Stimulated activated naive CD8-positive, alpha-beta T cell treated with anti-CD3 and anti-CD28 coated beads, Interleukin-15, Interleukin-2, amounts not matched to agents 100 U/mL and 50 U/mL, for 24 hours (primary cell): ENCODE measurements around the gene LAMB3.
A peak's percentile ranks its signal among the peaks of the same experiment; 100 is the strongest.

Experiments used
- ATAC-seq: fragments of 150-1000 bp; cut with Tn5 transposase; one replicate; pipeline ENCODE4 v1.10.0; 2021
- DNase-seq: peaks from one replicate; pipeline ENCODE4 v3.0.0; 2021

Gene LAMB3

GRCh38 chr1:209633335-209633997 is 18.8 kb downstream of the LAMB3 start:
- ATAC-seq, result no peak
- DNase-seq, result no peak

- DNase-seq (no peak), ATAC-seq (no peak)
Observed at GRCh38 chr1:209630383-209631225, 21.6 kb downstream of the LAMB3 start.

GRCh38 chr1:209629621-209630382 is 22.4 kb downstream of the LAMB3 start:
- no peak for DNase-seq
- no peak for ATAC-seq

DNA sequence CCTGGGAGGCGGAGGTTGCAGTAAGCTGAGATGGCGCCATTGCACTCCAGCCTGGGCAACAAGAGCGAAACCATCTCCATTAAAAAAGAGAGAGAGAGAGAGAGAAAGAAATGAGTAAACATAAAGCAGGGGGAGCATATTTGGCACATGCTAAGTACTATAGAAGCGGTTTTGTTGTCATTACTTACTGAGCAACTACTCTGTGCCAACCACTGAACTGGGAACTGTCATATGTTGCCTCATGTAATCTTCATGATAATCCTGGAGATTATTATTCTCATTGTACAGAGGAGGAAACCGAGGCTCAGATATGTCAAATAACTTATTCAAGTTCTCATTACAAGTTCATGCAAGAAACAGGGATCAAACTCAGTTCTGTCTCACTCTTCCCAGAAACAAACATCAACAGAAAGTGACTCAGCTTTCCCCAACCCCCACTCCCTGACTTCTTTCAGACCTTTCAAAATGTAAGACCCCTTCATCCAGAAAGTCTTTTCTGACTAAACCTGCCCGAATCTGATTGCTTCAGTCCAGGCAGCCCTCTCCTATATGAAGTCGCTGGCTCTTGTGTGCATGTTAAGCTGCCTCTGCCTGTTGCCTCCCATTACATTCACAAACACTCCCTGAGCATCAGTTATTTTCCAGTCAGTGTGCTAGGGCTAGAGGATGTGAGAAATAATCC is 23.5 kb downstream of the LAMB3 start:
- no peak for DNase-seq

DNA sequence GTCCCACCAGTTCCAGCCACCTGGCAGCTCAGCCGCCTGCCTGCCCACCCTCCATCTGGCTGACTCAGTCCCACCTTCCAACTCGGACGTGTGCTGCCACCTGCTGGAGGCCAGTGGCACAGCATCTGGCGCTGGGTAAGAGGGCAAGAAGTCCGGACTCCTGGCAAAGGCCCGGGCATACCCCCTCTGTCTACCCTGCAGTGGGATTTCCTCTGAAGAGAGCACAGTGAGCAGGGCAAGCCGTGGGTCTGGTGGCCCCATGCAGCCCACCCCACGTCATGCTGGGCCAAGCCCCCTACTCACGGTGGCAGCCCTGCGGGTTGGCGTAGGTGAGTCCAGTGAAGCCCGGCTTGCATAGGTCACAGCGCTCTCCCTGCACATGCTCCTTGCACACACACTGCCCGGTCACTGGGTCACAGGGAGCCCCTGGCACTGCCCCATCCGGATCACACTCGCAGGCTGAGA is 24.5 kb downstream of the LAMB3 start:
- ATAC-seq, result peak; percentile 82
- peak; percentile 91 for DNase-seq

More for the DNA sequence above, 23.5 kb downstream of the LAMB3 start:
- ATAC-seq, result no peak

- DNase-seq (no peak), ATAC-seq (no peak)
Observed at GRCh38 chr1:209627027-209627731, 25.0 kb downstream of the LAMB3 start.

GRCh38 chr1:209626346-209627026 is 25.7 kb downstream of the LAMB3 start:
- no peak for DNase-seq
- no peak for ATAC-seq

DNA sequence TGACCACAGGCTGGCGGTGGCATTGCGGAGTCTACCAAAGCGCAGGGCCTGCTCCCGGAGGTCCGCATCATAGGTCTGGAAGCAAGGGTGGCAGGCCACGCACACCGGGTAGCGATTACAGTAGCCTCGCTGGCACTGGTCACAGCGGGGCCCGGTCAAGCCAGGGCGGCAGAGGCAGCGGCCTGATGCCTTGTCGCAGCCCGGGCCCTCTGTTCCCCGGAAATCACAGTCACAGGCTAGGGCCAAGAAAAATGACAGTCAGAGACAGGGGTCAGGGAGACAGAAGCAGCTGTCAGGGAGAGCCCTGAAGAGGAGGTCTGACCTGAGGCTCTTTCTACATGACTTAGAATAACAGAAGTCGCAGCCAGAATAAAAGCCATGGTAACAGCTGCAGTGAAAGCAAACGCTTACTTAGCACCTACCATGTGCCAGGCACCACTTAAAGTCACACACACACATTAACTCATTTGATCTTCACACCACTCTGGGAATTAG is 26.4 kb downstream of the LAMB3 start:
- ATAC-seq, result no peak

DNA sequence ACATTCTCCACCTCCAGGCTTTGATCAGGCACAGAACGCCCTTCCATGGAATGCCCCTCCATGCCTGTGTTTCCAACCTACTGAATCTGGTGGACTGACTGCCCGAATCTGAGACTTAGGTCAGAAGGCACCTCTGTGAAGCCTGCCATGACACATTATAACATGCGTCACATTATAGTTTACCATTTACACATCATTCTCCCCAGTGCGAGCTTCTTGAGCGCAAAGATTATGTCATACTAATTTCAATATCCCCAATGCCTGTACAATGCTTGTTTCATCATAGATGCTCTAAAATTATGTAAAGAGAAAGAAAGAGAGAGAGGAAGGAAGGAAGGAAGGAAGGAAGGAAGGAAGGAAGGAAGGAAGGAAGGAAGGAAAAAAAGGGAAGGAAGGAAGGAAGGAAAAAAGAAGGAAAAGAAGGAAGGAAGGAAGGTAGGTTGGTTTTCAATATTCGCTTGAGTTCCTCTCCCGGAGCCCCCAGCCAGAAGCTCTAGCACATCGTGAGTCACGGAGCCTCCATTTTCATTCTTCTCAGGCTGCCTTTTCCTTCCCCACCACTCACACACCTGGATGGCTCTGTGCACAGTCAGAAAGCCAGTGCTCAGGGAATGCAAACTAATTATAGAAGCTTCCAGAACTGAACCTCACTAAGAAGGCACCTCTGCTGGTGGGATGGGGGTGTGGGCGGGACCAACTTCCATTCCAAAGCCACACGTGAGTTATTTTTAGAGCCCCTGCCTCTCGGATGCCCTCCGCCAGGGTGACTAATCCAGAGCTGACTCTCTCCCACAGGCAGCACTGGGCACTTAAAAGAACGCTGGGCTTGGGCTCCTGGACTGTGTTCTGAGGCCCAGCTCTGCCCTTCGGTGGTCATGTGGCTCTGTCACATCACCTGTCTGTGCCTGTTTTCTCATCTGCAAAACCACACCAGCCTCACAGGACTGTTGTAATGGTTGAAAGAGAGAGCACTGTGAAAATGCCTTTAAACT is 27.4 kb downstream of the LAMB3 start:
- ATAC-seq, result no peak
- no peak for DNase-seq

More for the DNA sequence above, 26.4 kb downstream of the LAMB3 start:
- DNase-seq, result no peak

DNA sequence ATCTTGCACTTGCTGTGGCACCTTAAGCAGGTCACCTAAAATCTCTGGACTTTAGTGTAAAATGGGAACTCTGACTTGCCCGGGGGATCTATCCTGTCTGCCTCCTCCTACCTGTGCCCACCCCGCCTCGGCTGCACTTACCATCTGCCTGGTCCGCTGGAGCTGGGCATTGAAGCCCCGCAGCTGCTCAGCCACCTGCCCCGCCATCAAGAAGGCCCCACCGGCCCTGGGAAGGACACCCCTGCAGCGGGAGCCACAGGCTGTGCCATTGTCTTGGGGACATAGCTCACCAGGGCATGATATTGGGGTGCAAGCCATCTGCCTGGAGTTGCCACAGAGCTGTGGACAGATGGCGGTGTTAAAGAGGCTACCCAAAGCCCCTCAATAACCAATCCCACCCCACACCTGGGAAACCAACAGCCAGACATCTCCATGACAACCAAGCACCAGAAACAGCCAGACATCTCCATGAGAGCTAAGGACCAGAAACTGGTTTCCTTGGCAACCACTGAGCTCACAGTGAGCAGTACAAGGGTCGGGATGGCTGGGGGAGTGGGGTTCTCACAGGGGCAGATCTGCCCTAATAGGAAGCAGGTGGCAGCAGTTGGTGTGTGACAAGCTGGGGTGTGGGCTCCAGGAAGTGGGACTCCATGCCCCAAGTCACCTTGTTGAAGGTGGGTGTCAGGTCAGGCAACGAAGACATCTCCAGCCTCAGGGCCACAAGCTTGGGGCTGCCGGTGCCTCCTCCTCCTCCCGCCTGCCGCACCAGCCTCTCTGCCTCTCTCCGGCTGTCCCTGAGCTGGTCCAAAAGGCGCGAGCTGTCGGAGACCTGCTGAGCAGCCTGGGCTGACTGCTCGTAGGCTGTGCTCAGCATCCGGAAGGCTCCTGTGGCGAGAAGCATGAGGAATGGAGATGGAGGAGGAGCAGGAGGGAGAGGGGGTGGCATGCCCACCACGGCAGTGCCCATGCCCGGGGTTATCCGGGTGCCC is 29.1 kb downstream of the LAMB3 start:
- DNase-seq (no peak), ATAC-seq (no peak)

DNA sequence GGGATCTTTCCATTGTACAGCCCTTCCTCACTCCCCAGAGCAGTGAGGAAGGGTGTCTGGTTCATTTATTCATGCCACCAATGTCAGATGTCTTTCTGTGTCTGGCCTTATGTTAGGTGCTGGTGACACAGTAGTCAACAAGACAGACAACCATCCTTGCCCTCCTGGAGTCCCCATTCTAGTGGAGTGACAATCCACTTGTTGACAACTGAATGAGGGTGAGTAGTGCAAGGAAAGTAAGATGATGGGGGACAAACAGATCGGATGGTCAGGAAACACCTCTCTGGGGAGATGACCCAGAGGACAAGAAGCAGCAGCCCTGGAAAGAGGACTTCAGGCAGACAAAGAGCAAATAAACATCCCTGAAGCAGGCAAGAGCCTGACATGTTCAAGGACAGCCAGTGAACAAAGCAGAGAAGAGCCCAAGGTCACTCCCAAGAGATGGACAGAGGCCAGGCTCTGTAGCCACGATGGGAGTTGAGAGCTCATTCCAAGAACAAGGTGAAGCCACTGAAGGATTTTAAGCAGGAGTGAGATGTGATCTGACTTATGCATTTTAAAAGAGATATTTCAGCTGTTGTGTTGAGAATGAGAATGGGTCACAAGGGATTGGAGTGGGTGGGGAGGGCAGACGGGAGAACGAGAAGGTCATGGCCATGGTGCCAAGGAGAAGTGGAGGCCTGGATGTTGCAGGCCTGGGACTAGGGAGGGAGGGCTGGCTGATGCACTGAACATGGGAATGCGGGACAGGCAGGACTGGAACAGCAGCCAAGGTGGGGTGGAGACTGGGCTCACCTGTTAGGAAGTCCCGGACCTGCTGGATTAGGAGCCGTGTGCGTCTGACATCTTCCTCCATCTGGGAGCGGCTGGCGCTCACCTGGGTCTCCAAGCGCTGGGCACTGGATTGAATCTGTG is 30.2 kb downstream of the LAMB3 start:
- no peak for DNase-seq
- no peak for ATAC-seq

- ATAC-seq (no peak), DNase-seq (no peak)
Observed at GRCh38 chr1:209621286-209621685, 30.9 kb downstream of the LAMB3 start.

DNA sequence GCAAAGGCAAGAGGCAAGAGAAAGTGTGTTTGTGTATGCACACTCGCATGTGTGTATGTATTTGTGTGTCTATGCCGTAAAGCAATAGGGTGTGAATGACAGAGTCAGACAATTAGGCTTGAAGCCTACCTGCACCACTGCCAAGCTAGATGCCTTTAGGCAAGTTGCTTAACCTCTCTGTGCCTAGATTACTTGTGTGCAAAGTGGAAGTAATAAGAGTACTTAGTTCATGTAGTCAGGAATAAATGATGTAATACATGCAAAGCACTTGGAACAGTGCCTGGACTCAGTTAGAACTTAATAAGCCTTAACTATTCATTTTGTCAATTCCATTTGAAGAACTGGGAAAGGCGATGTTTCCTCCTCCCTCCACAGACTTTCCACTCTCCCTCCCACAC is 31.7 kb downstream of the LAMB3 start:
- DNase-seq (no peak), ATAC-seq (no peak)

DNA sequence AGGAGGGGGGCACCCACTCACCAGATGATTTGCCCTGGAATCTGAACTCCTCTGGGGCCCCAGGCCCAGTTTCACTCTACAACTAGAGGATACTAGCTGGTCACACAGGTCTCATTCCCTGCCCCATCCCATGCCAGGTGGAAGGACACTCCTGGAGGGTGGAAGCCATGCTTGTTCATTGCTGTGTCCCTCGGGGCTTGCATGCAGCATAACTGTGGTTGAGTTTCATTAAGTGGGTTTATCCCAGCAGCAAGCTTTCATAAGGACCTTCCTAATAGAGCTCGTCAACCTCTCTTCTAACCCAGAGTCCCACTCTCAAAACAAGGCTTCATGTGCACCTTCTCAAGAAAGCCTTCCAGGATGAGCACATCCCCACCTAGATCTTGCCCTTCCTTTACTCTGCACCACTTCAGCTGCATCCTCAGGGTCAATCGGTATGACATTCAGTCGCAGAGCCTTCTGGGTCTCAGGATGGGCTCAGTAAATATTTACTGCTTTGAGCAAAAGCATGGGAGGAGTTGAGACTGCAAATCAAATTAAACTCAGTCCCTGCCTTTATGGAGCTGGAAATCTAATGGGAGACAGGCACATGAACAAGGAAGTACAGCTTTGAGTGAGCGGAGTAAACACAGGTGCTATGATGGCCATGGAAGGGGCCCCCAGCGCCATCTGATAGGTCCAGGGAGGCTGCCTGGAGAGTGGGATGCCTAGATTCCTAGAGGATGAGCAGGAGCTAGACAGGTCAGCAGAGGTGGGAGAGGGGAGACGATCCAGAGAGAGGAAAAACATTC is 32.3 kb downstream of the LAMB3 start:
- DNase-seq, result no peak
- ATAC-seq, result no peak

GRCh38 chr1:209618756-209619420 is 33.3 kb downstream of the LAMB3 start:
- DNase-seq (no peak), ATAC-seq (no peak)

DNA sequence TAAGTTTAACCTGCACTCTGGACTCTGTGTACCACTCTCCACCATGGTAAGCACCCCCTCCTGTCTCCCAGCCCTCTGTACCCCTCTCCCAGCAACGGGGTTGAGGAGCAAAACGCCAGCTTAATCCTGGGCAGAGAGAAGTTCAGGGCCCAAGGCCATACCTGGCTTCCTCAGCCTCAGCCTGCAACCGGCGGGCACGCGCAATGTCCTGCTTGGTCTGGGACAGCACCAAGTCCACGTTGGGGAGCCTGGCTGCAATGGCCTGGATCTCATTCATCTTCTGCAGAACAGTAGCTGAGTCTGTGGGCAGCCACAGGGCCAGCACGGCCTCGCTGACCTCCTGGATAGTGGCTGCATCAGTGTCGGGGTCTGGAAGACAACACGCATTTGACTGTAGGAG is 33.9 kb downstream of the LAMB3 start:
- no peak for ATAC-seq
- DNase-seq, result no peak
